GM06990 (cell line): ENCODE data around the gene PLIN3.
A peak's percentile ranks its signal among the peaks of the same experiment; 100 is the strongest.

Experiments used
- DNase-seq: peaks from one replicate; pipeline ENCODE4 v3.0.0-alpha.2; 2011; ENCODE audit not compliant: insufficient read length; ENCODE audit errors: extremely low read depth
- H3K27me3 ChIP-seq: replicated peaks from 2 replicates; pipeline ENCODE4 v1.6.0; 2011; ENCODE audit warnings: low read length; ENCODE audit not compliant: control insufficient read depth, insufficient read depth
- H3K36me3 ChIP-seq: 2 replicates; pipeline ENCODE4 v1.5.1; 2011; ENCODE audit warnings: low read length; ENCODE audit not compliant: control insufficient read depth, insufficient read depth
- H3K4me3 ChIP-seq: replicated peaks from 2 replicates; pipeline ENCODE4 v1.5.1; 2011; ENCODE audit warnings: low read depth, mild to moderate bottlenecking, control low read depth, low read length
- CTCF ChIP-seq: IDR thresholded peaks from 2 replicates; pipeline ENCODE4 v1.5.1; 2011; ENCODE audit warnings: low read length, control low read depth, mild to moderate bottlenecking, inconsistent platforms; ENCODE audit not compliant: insufficient read depth, poor library complexity, severe bottlenecking

Gene PLIN3

GRCh38 chr19:4867534-4868285 lies at the start of gene PLIN3:
Gene PLIN3, minus strand, starts transcription at chr19:4867667. Its CDS starts 6,273 bp downstream, at chr19:4861394.
- Histone ChIP-seq H3K4me3 (peak within 1 kb of the TSS; percentile 90), H3K27me3 (no peaks in the 10 kb centered on the region), H3K36me3 (no peaks in the 10 kb centered on the region)
- no peak for TF ChIP-seq CTCF
- peak; percentile 94 for DNase-seq

GRCh38 chr19:4916292-4917082 lies 49.0 kb upstream of the PLIN3 start:
- peaks cover 2% of the 10 kb centered on the region for H3K36me3 ChIP-seq
- peak; percentile 36 for DNase-seq
- no peaks in the 10 kb centered on the region for H3K27me3 ChIP-seq
- peak overlapping the region; percentile 48 for H3K4me3 ChIP-seq
- no peak for TF ChIP-seq CTCF

GRCh38 chr19:4914736-4915501 lies 47.5 kb upstream of the PLIN3 start:
- H3K27me3 ChIP-seq, result no peaks in the 10 kb centered on the region
- no peak for TF ChIP-seq CTCF
- no peak for DNase-seq
- H3K4me3 ChIP-seq, result no peak overlapping the region
- no peaks in the 10 kb centered on the region; the same call in none of the 2 replicates for H3K36me3 ChIP-seq

- TF ChIP-seq CTCF, result no peak
- Histone ChIP-seq H3K36me3 (no peaks in the 10 kb centered on the region; the same call in none of the 2 replicates), H3K4me3 (no peak overlapping the region), H3K27me3 (no peaks in the 10 kb centered on the region)
- DNase-seq, result no peak
Measured at GRCh38 chr19:4913996-4914735, 46.7 kb upstream of the PLIN3 start.

GRCh38 chr19:4911786-4912672 lies 44.6 kb upstream of the PLIN3 start:
- H3K27me3 ChIP-seq, result no peaks in the 10 kb centered on the region
- peak overlapping the region; percentile 72 for H3K4me3 ChIP-seq
- no peaks in the 10 kb centered on the region; the same call in none of the 2 replicates for H3K36me3 ChIP-seq
- peak; percentile 52 for DNase-seq
- peak; percentile 69 for TF ChIP-seq CTCF
